Measurements from ENCODE around the gene AKAP5. TPM values are rescaled to one million over a fixed set of nuclear protein-coding genes. Genes with fewer than 3 reads are reported as not detected.
A peak's percentile ranks its signal among the peaks of the same experiment; 100 is the strongest.

AKAP5 gene
- total RNA-seq, 1 donor from 2014 or later: 4.3 TPM

GRCh38 chr14:64438181-64438841 is 27.0 kb upstream of the AKAP5 start:
- Mint-ChIP-seq H3K4me1 (ENCODE audit: low read depth) (peaks cover 58% of the 10 kb centered on the region), H3K36me3 (ENCODE audit: low read depth) (peaks cover 22% of the 10 kb centered on the region), H3K9me3 (ENCODE audit: low read depth) (no peaks in the 10 kb centered on the region), H3K27ac (ENCODE audit: unreplicated experiment) (peak overlapping the region; percentile 92), H3K27me3 (ENCODE audit: low read depth) (no peaks in the 10 kb centered on the region), H3K4me3 (ENCODE audit: unreplicated experiment) (no peak overlapping the region)
- TF ChIP-seq, protein P1, sequence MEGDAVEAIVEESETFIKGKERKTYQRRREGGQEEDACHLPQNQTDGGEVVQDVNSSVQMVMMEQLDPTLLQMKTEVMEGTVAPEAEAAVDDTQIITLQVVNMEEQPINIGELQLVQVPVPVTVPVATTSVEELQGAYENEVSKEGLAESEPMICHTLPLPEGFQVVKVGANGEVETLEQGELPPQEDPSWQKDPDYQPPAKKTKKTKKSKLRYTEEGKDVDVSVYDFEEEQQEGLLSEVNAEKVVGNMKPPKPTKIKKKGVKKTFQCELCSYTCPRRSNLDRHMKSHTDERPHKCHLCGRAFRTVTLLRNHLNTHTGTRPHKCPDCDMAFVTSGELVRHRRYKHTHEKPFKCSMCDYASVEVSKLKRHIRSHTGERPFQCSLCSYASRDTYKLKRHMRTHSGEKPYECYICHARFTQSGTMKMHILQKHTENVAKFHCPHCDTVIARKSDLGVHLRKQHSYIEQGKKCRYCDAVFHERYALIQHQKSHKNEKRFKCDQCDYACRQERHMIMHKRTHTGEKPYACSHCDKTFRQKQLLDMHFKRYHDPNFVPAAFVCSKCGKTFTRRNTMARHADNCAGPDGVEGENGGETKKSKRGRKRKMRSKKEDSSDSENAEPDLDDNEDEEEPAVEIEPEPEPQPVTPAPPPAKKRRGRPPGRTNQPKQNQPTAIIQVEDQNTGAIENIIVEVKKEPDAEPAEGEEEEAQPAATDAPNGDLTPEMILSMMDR (IDR thresholded peaks at IDR 0.05): no peak
- no peak for DNase-seq (ENCODE audit: low spot score)

- peak overlapping the region; percentile 56 for H3K4me3 Mint-ChIP-seq (ENCODE audit: unreplicated experiment)
- H3K4me1 Mint-ChIP-seq (ENCODE audit: low read depth): peaks cover 65% of the 10 kb centered on the region
- no peaks in the 10 kb centered on the region for H3K27me3 Mint-ChIP-seq (ENCODE audit: low read depth)
- H3K36me3 Mint-ChIP-seq (ENCODE audit: low read depth): peaks cover 23% of the 10 kb centered on the region
- TF ChIP-seq, protein P1 (IDR thresholded peaks at IDR 0.05): no peak
- no peaks in the 10 kb centered on the region for H3K9me3 Mint-ChIP-seq (ENCODE audit: low read depth)
- no peak for DNase-seq (ENCODE audit: low spot score)
- peak overlapping the region; percentile 92 for H3K27ac Mint-ChIP-seq (ENCODE audit: unreplicated experiment)
These were observed 26.2 kb upstream of the AKAP5 start for GRCh38 chr14:64439141-64439540.

GRCh38 chr14:64440494-64440893 is 24.8 kb upstream of the AKAP5 start:
- Mint-ChIP-seq H3K9me3 (ENCODE audit: low read depth) (no peaks in the 10 kb centered on the region), H3K27me3 (ENCODE audit: low read depth) (no peaks in the 10 kb centered on the region)

GRCh38 chr14:64442300-64442988 is 22.9 kb upstream of the AKAP5 start:
- Mint-ChIP-seq H3K4me1 (ENCODE audit: low read depth) (peaks cover 80% of the 10 kb centered on the region), H3K36me3 (ENCODE audit: low read depth) (peaks cover 12% of the 10 kb centered on the region), H3K27ac (ENCODE audit: unreplicated experiment) (peak overlapping the region; percentile 66), H3K9me3 (ENCODE audit: low read depth) (no peaks in the 10 kb centered on the region), H3K27me3 (ENCODE audit: low read depth) (no peaks in the 10 kb centered on the region), H3K4me3 (ENCODE audit: unreplicated experiment) (no peak overlapping the region)
- TF ChIP-seq, protein P1 (IDR thresholded peaks at IDR 0.05): no peak
- DNase-seq (ENCODE audit: low spot score): no peak

More at GRCh38 chr14:64440494-64440893, 24.8 kb upstream of the AKAP5 start:
- H3K27ac Mint-ChIP-seq (ENCODE audit: unreplicated experiment): peak overlapping the region; percentile 13
- no peak for DNase-seq (ENCODE audit: low spot score)
- TF ChIP-seq, protein P1 (IDR thresholded peaks at IDR 0.05): no peak
- no peak overlapping the region for H3K4me3 Mint-ChIP-seq (ENCODE audit: unreplicated experiment)
- H3K4me1 Mint-ChIP-seq (ENCODE audit: low read depth): peaks cover 75% of the 10 kb centered on the region
- peaks cover 15% of the 10 kb centered on the region for H3K36me3 Mint-ChIP-seq (ENCODE audit: low read depth)

GRCh38 chr14:64444140-64444539 is 21.2 kb upstream of the AKAP5 start:
- peak overlapping the region; percentile 1 for H3K27ac Mint-ChIP-seq (ENCODE audit: unreplicated experiment)

More at GRCh38 chr14:64444140-64444539, 21.2 kb upstream of the AKAP5 start:
- H3K27me3 Mint-ChIP-seq (ENCODE audit: low read depth): no peaks in the 10 kb centered on the region
- H3K9me3 Mint-ChIP-seq (ENCODE audit: low read depth): no peaks in the 10 kb centered on the region
- H3K4me1 Mint-ChIP-seq (ENCODE audit: low read depth): peaks cover 76% of the 10 kb centered on the region
- peaks cover 14% of the 10 kb centered on the region for H3K36me3 Mint-ChIP-seq (ENCODE audit: low read depth)
- TF ChIP-seq, protein P1 (IDR thresholded peaks at IDR 0.05): no peak
- no peak for DNase-seq (ENCODE audit: low spot score)
- H3K4me3 Mint-ChIP-seq (ENCODE audit: unreplicated experiment): no peak overlapping the region

Measured in chondrocyte (in vitro differentiated cells).